Hematopoietic multipotent progenitor cell treated with erythropoietin and hydrocortisone succinate and interleukin-3 and kit ligand, for 8 days (in vitro differentiated cells): ENCODE measurements around the gene ZNF525.
A peak's percentile ranks its signal among the peaks of the same experiment; 100 is the strongest.
"Not testable (repeated sequence)": the region's sequence is repeated elsewhere in the genome, so short reads cannot be mapped to it uniquely, and the experiment has no call there.

ENCODE experiments used
- DNase-seq: peaks from one replicate; pipeline ENCODE4 v3.0.0-alpha.2; 2015

Gene ZNF525

DNA sequence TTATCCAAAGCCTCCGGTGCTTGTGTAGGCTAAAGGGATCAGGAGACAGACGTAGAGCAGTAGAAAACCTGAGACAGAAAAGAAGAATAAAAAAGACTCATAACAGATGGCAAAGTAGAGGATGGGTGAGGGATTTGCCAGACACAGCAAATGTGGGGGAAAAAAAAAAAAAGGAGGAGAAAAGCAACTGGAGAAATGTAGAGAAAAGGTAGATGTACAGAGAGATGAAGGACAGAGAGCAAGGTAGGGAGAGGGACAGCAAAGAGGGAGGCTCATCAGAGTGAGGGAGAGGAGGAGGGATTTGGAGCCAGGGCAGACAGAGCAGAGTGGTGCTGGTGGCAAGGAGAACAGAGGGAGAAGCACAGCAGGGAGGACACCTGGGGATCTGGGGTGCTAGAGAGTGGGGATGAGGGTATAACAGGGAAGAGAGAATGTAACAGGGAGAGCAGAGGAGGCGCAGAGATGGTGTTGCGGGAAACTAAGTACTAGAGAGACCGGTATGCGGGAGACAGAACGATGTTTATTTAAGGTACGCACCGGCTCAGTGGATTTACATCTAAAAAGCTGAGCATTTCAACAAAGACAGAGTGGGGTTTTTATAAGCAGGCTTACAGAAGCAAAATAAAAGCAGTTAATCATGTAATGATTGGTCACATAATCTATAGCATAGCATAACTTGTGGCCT is 30.5 kb downstream of the ZNF525 start:
- DNase-seq = peak; percentile 6

DNA sequence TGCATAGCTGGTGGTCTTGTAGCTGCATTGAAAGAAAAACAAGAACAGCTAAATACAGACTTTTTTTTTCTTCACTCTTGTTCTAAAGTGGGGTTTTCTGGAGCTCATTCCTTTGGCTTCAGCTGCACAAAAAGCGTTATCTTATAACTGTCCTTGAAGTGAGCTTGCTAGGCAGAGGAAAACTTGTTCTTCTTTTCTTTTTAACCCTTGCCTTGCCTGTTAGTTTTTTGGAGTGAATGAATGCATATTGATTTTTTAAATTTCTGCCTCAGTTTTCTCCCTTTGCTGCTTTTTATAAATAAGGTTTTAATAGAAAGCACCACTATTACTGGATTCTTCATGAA is 31.0 kb downstream of the ZNF525 start:
- peak; percentile 31 for DNase-seq

DNA sequence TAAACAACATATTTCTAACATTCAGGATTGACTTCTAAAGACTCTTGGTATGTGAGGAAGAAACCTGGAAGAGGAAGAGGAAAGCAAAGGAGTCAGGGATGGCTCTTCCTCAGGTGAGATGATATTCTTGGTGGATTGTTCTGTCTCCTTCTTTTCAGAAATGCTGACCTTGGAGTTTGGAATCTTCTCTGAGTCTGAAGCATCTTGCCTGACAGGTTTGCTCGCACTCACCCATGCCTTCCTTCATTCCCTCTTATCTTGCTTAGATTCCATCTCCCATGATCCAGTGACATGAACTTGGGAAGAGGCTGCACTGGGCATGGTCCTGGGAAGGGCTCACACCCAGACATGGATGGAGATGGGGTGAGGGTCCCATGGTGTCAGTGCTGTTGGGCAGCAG is 32.4 kb downstream of the ZNF525 start:
- not testable (repeated sequence) for DNase-seq

DNA sequence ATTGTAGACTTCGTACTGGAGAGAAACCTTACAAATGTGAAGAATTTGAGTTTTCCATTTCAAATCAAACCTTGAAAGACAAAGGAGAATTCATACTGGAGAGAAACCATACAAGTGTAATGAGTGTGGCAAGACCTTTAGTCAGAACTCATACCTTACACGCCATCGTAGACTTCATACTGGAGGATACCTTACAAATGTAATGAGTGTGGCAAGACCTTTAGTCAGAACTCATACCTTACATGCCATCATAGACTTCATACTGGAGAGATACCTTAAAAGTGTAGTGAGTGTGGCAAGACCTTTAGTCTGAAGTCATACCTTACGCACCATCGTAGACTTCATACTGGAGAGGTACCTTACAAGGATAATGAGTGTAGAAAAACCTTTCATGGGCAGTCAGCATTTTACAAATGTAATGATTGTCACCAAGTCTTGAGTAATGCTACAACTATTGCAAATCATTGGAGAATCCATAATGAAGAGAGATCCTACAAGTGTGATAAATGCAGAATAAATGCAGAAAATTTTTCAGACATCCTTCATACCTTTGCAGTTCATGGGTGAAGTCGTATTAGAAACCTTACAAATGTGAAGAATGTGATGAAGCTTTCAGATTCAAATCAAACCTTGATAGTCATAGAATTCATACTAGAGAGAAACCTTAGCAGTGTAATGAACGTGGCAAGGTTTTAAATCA is 44.1 kb downstream of the ZNF525 start:
- DNase-seq = no peak

DNA sequence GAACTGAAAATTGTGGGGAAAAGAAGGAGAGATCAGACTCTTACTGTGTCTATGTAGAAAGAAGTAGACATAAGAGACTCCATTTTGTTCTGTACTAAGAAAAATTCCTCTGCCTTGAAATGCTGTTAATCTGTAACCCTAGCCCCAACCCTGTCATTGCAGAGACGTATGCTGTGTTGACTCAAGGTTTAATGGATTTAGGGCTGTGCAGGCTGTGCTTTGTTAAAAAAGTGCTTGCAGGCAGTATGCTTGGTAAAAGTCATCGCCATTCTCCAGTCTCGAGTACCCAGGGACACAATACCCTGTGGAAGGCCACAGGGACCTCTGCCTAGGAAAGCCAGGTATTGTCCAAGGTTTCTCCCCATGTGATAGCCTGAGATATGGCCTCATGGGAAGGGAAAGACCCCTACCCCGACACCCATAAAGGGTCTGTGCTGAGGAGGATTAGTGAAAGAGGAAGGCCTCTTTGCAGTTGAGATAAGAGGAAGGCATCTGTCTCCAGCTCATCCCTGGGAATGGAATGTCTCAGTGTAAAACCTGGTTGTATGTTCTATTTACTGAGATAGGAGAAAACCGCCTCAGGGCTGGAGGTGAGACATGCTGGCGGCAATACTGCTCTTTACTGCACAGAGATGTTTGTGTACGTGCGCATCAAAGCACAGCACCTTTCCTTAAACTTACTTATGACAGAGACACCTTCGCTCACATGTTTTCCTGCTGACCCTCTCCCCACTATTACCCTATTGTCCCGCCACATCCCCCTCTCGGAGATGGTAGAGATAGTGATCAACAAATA is 55.2 kb downstream of the ZNF525 start:
- DNase-seq = not testable (repeated sequence)

DNA sequence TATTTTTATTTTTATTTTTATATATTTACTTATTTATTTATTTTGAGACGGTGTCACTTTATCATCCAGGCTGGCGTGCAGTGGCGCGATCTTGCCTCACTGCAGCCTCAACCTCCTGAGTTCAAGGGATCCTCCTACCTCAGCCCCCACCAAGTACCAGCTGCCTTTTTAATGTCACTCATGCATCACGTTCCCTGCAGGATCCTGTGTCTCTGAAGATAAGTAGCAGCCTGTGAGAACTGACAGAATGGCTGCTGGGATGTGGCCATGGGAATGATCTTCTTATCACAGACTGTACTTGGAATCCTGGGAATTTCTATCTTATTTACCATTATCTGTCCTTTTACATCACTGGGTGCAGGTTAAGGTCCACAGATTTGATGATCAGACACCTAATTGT is 57.0 kb downstream of the ZNF525 start:
- no peak for DNase-seq

DNA sequence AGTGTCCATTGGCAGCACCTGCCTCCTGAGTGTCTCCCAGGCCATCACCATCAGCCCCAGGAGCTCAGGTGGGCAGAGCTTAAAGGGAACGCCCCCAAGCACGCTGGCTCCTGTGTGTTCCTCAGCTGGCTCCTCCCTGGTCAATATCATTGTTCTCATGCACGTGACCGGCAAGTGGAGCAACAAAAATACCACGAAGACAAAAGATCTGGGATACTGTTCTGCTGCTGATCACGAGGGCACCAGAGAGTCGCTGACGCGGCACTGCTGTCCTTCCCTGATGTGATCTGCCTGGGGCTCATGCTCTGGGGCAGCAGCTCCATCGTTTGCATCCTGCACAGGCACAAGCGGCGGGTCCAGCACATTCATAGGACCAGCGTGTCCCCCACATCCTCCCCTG is 57.6 kb downstream of the ZNF525 start:
- DNase-seq = not testable (repeated sequence)

DNA sequence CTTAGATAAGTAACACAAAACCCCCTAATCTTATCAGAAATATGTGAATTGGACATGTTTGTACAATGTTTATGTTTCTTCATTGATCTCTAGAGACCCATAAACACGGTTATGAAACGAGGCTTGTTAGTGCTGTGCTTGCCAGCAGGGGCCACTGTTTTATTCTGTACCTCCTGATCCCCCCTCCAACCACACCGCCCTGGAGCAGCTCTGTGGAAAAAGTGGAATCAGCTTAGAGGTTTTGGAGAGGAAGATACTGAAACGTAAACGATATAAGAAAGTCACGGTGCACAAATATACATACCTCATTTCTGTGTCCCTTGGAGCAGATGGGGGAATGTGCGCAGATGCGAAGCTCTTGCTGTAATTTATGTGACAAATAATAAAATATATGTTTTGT is 58.2 kb downstream of the ZNF525 start:
- DNase-seq = not testable (repeated sequence)

DNA sequence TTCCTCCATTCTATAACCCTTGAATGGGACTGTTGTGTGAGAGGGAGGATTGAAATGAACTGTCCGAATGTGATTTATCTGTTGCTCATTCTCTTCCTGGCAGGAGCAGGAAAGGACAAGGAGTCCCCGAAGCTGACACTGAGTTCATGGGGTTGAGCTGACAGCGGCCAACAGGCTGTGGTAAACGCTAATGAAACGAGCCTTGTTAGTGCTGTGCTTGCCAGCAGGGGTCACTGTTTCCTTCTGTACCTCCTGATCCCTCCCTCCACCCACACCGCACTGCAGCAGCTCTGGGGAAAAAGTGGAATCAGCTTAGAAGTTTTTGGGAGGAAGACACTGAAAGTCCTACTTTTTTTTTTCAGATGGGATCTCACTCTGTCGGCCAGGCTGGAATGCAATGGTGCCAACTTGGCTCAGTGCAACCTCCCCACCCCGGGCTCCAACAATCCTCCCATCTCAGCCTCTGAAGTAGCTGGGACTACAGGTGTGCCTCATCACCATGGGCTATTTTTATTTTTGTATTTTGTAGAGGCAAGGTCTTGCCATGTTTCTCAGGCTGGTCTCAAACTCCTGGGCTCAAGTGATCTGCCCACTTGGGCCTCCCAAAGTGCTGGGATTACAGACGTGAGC is 59.6 kb downstream of the ZNF525 start:
- peak; percentile 71 for DNase-seq

DNA sequence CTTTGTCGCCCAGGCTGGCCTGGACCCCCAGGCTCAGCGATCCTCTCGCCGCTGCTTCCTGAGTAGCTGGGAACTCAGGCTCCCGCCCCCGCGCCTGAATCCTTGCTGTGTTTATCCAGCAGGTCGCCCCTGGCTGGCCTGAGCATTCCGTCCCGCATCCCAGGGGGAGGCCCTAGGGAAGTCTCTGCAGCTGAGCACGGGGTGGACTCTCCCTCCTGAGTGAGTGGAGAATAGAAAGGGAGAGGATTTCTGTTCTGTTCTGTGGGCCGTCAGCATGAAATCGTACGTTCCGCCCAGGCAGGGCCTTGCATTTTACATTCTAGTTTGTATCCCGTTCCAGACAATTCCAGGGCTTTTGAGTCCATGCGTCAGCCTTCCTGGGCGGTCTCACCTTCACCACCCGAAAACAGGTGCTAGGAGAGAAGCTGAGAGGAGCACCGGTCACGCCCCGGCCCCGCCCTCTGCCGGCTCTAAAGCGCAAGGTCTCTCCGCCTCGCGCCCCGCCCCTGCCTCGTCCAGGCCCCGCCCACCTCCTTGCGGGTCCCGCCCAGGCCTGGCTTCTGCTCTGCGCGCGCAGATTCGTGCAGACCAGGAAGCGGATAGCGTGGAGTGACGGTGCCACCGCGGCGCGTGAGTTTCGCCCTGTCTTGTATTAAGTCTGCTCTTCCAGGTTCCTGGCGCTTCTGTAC is 66.0 kb downstream of the ZNF525 start, which contains the start of gene ZNF761:
TSS of gene ZNF761 (plus strand) at position 586 of the 689 bp plus-strand sequence. CDS start 15,285 bp downstream, outside the sequence.
- peak; percentile 89 for DNase-seq

DNA sequence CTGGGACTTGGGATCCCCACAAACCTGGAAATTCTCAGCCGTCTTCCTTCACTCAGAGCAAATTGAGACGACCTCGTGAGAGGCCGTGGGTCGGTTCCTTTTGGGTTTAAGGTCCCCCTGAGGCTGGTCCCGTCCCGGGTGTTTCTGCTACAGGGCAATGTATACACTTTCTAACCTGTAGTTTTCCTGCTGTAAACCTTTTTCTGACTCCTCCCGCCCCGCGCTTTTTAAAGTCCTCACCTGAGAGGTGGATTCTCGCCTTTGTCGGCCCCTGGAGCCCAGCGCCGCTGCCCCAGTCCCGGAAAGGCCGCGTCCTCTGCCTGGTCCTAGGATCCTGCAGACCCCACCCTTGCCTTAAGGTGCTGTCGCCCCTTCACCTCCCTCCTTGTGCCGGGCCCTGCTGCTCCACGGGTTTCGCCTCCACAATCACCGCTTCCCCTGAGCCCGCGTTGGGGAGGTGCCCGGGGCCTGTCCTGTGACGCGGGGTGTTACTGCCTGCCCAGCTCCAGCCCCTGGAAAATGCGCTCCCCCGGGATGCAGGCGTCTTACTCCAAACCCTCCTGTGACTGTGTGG is 66.7 kb downstream of the ZNF525 start:
- DNase-seq = peak; percentile 27
